Activated CD4-positive, alpha-beta T cell treated with anti-CD3 and anti-CD28 coated beads, Interleukin-2, amount 50 U/mL, for 1 hour (primary cell): ENCODE measurements around the gene GASK1A.

Source experiments
- DNase-seq: peaks from one replicate; pipeline ENCODE4 v3.0.0-alpha.2; 2020

The GASK1A gene

DNA sequence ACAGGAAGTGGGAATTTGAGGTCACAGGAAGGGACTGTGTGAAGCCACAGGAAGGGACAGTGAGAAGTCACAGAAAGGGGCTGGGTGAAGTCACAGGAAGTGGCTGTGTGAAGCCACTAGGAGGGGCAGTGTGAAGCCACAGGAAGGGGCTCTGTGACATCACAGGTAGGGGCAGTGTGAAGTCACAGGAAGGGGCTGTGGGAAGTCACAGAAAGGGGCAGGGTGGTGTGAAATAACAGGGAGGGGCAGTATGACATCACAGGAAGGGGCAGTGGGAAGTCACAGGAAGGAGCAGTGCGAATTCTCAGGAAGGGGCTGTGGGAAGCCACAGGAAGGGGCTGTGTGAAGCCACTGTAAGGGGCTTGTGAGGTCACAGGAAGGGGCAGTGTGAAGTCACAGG lies 35.8 kb downstream of the GASK1A start:
- no peak for DNase-seq

DNA sequence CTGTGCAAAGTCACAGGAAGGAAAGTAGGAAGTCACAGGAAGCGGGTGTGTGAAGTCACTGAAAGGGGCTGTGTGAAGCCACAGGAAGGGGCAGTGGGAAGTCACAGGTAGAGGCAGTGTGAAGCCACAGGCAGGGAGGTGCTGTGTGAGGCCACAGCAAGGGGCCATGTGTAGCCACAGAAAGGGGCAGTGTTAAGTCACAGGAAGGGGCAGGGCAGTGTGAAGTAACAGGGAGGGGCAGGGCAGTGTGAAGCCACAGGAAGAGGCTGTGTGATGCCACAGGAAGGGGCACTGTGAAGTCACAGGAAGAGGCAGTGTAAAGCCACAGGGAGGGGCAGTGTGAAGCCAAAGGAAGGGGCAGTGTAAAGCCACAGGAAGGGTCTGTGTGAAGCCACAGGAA lies 36.5 kb downstream of the GASK1A start:
- DNase-seq, result no peak

DNA sequence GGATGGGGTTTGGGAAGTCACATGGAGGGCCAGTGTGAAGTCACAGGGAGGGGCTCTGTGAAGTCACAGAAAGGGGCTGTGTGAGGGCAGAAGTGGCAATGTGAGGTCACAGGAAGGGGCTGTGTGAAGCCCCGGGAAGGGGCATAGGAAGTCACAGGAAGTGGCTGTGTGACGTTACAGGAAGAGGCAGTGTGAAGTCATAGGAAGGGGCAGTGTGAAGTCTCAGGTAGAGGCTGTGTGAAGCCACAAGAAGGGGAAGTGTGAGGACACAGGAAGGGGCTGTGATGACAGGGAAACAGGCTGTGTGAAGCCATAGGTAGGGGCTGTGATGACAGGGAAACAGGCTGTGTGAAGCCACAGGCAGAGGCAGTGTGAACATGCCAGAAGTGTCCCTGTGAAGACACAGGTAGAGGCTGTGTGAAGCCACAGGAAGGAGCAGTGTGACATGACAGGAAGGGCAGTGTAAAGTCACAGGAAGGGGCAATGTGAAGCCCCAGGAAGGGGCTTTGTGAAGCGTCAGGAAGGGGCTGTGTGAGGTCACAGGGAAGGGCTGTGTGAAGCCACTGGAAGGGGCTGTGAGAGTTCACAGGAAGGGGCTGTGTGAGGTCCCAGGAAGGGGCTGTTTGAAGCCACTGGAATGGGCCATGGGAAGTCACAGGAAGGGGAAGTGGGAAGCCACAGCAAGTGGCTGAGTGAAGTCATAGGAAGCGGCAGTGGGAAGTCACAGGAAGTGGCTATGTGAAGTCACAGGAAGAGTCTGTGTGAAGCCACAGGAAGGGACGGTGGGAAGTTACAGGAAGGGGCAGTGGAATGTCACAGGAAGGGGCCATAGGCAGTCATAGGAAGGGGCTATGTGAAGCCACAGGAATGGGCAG lies 37.1 kb downstream of the GASK1A start:
- DNase-seq, result no peak

DNA sequence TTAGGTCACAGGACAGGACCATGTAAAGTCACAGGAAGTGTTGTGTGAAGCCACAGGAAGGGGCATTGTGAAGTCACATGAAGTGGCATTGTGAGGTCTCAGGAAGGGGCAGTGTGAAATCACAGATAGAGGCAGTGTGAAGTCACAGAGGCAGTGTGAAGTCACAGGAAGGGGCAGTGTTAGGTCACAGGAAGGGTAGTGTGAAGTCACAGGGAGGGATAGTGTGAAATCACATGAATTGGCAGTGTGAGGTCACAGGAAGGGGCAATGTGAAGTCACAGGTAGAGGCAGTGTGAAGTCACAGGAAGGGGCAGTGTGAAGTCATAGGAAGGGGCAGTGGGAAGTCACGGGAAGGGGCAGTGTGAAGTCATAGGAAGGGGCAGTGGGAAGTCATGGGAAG lies 37.9 kb downstream of the GASK1A start:
- DNase-seq, result no peak

DNA sequence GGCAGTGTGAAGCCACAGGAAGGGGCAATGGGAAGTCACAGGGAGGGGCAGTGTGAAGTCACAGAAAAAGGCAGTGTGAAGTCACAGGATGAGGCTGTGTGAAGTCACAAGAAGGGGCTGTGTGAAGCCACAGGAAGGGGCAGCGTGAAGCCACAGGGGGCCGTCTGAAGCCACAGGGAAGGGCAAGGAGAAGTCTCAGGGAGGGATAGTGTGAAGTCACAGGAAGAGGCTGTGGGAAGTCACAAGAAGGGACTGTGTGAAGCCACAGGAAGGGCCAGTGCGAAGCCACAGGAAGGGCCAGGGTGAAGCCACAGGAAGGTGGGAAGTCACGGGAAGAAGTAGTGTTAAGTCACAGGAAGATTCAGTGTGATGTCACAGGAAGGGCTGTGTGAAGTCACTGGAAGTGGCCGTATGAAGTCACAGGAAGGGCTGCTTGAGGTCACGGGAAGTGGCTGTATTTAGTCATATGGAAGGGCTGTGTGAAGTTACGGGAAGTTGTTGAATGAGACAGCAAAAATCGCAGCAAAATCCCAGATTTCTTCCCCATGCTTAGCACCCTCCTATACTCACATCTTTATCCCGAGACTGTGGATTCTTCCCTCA lies 38.6 kb downstream of the GASK1A start:
- DNase-seq, result no peak

DNA sequence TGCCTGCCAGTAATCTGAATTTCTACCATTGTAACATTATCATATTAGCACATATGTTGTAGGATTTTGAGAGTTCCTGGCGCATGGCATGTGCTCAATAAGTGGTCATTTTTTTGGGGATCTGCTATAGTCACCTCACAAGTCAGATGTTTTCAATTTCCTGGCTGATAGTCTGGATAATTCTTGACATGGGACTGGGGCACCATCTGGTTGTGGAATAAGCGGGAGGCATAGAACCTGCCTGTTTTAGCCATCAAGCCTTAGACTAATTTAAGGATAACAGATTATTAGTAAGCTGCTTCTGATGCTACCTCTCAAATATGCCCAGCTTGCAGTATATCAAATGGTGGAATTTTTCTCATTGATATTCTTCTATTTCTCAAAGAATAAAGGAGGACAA lies 39.1 kb downstream of the GASK1A start:
- DNase-seq, result no peak

DNA sequence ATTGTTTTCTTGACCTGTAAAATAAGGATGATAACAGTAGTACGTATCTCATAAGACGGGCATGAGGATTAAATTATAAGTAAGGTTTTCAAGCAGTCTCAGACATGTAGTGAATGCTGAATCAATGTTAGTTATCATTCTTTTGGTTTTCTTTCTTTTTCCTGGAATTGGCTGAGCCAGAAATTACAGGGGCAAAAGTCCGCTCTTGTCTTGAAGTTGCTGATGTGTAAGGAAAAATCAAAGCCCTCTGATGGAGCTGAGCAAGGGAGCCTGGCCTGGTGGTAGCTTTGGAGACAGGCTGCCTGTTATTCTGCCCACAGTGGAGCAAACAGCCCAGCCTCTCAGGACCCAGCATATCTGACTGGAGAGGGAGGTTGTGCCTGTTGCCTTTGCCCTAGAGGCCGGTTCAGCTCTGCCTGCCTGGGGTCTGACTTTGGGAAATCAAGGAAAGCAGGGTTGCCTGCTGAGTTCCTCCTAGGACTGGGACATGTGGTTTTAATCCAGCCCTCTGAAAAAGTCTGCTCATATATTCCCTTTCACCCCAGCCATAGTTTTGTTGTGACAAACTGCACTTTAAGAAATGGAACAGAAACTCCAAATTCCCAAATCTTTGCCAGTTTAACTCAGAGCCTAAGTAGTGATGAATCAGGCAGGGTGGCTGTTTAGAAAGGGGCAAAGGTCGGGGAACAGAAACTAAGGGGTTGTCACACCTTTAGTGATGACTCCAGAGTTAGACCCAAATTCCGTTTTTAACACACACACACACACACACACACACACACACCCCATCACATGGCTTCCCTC lies 40.1 kb downstream of the GASK1A start:
- no peak for DNase-seq

DNA sequence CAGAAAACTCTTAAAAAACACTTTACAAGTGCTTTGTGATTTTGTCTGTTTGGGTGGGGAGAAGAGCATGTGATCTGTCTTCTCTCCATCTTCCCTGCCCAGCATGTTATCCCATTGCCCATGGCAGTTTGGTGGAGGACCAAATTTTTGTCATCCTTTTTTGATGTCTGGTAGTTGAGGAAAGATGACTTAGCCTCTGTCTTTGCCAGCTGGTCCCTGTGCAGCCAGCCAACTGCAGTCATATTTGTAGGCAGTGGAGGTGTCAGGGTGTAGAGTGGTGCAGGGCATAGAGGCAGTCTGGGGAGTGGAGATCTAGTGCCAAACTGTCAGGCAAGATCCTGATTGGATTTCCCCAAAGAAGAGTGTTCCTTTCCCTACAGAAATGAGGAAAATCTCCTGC lies 40.7 kb downstream of the GASK1A start:
- DNase-seq, result no peak

DNA sequence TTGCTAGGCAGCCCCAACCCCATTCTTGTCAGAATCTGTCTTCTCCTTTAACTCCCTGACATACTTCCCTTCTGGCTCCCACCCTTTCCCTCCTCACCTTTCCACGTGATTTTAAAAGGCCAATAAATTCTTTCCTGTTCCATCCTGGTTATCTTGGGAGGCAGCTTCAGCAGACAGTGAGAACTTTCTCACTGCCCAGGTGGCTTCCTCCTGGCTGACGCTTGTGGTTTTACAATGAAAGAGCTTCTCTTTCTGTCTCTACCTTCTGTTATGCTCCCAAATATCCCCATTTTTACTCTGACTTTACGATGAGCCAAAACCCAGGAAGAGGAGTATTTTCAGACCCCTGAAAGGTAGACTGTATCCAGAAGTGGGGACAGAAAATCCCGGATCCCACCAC lies 42.1 kb downstream of the GASK1A start:
- DNase-seq, result no peak

DNA sequence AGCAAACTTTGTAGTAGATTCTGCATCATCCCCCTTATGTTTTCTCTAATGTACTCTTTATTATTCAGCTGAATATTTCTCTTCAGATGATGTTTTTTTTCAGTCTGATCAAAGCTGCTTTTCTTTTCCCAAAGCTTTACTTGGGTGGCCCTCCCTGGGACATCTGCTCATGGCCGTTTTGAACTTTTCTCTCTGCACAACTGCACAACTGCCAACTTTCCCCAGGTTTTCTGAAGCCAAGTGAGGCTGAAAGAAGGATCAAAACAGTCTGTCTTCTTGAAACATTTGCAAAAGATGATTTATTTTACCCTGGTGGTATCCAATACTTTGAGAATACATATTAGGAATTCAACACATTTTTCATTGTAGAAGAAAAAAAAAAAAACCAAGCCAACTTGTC lies 43.0 kb downstream of the GASK1A start:
- no peak for DNase-seq

DNA sequence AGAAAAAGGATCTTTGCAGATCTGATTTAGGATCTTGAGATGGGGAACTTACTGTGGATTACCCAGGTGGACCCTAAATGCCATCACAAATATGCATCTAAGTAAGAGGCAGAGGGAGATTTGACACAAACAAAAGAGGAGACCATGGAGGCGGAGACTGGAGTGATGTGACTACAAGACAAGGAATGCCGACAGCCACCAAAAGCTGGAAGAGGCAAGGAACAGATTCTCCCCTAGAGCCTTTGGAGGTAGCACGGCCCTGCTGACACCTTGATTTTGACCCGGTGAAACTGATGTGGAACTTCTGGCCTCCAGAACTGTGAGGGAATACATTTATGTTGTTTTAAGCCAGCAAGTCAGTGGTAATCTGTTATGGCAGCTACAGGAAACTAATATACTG lies 44.0 kb downstream of the GASK1A start:
- DNase-seq, result no peak

DNA sequence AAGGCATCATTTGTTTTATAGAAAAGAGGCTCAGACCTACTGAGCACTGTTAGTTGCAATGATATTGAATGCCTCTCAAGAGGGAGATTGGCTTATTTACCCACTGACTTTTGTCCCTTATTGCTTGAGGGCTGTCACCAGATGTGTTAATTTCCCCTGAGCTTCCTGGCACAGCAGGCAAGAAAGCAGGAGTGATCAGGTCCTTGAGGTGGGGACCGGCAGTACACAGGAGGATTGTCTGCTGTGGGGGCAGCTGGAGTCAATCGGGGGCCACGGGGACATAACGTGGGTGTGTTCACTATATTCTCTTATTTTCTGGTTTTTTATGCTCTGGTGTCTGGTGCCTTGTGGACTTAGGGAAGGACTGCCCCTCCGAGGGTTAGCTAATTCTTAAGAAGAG lies 44.6 kb downstream of the GASK1A start:
- no peak for DNase-seq

DNA sequence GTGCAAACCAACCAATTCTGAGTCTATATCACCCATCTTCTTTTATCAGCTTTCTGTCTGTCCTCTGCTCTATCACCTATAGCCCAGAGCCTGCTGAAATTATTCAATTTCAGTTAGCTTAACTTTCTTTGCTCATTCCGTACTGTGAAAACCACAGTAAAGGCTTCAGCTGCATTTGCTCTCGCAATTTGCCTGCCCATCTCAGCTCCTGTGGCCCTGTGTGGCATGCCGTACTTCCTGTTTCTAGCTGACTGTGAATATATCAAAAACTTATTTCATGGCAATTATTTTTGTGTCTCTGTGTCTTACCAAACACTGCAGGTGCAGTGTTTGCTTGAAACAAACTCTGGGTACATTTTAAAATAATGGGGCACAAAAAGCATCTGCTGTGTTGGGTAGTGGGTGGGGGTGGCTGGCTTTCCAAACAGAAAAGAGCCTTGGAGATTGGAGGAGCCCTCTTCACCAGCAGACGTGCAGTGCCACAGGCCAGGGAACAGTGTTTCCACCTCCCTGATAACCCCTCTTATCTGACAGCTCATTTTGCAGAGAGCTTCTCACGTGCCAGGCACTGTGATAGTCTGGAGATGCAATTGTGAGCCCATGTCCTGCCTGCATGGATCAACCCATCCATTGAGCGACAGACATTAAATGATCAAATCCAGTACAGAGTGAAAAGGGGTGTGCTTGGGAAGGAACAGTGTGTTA lies 45.2 kb downstream of the GASK1A start:
- peak; percentile 44 for DNase-seq

DNA sequence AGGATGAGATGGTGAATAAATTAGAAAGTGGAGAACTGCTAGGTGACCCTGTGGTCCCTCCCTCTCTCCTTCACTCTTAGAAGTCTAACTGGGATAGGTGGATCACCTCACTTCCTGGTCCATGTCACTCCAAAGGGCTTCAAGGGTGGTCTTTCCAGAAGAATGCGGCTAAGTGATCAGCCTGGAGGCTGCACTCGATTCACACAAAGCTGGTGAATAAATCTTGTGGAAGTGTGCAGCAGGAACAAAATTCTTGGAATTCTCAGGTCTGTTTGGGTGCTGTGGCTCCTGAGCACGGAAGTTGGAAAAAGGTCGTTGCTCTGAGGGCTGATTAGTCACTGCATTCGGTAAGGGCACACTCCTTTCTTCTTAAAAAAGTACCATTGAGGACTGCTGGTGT lies 46.3 kb downstream of the GASK1A start:
- no peak for DNase-seq

DNA sequence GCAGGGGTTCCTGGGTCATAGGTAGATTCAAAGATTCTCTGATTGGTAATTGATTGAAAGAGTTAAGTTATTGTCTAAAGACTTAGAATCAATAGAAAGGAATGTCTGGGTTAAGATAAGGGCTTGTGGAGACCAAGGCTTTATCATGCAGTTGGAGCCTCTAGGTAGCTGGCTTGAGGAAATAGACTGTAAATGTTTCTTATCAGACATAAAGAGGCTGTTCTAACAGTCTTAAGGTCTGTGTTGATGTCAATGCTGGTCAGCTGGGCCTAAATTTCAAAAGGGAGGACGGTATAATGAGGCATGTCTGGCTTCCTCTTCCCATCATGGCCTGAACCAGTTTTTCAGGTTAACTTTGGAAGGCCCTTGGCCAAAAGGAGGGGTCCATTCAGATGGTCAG lies 48.9 kb downstream of the GASK1A start:
- no peak for DNase-seq

DNA sequence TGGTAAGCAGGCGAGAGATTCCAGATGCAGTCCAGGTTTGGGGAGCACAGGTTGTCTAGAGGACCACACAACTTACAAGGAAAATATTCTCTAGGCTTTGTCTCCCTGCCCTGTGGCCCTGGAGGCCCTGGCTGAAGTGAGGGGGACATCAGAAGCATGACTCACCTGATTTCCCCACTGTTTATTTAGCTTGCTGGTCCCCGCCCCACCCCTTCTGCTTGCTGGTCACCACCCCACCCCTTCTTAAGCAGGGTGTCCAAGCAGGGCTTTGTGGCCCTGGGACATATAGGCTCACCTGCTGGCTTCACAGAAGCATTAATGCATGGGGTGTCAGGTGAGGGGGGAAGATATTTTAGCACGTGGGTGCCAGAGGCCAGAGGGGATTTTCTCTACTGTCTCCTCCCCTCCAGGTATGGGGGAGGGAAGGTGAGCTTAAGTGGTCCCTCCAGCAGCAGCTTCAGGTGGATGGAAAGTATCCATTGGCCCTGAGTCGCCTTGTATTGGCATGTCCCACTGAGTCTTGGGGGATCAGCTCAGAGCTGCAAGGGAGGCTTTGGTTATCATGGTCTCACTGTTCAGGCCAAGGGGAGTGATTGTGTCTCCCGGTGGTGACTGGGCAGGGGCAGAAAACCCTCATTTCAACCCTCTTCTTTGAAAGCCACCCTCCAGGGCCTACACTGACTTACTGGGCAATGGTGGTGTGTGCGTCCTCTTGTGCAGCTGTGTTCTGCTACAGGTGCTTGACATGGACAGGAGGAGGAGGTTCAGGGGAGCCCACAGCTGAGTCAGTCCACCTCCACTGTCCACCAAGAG lies 49.8 kb downstream of the GASK1A start:
- DNase-seq, result no peak

DNA sequence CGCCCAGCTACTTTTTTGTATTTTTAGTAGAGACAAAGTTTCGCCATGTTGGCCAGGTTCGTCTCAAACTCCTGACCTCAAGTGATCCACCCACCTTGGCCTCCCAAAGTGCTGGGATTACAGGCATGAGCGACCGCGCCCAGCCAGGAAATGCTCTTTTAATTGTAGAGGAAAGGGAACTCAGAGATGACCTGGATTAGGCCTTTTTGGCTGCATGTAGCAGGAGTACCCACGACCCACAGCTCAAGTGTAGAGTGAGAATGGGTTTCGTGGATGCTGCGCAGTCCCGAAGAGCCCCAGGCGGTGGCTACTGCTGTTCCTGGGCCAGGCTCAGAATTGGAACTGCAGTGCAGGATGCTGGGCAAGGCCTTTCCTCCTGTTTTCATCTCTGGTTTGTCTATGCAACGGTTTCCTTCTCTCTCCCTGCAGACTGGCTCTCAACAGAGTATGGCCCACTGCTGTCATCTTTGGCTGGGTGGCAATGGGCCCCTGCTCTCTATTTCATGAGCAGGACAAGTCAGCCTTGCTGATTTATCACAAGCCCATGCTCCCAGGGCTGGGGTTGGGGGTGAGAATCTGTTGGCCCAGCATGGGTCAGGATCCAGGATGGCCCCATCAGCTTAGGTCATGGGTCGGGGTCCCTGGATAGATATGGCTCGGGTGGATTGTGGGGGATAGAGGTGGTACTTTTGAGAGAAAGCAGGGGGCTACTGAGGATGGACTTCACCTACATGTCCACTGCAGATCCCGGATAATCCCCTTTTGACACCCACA lies 51.2 kb downstream of the GASK1A start:
- no peak for DNase-seq

DNA sequence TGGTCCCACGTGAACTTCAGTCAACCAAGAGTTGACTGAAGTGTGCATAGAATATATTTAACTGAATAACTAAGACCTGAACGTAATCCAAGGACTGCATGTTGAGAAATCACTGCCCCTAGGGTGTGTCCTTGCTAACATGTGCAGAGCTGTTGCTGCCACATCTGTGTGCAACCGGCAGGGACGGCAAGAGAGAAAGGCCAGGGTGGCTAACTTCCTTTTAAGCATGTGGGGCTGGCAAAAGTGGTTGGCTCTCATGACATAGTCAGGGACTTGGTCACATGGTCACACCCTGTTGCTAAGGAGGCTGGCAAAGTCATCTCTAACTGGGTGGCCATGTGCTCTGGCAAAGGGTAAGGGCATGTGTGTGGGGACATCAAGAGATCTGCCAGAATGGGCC lies 52.4 kb downstream of the GASK1A start:
- no peak for DNase-seq

DNA sequence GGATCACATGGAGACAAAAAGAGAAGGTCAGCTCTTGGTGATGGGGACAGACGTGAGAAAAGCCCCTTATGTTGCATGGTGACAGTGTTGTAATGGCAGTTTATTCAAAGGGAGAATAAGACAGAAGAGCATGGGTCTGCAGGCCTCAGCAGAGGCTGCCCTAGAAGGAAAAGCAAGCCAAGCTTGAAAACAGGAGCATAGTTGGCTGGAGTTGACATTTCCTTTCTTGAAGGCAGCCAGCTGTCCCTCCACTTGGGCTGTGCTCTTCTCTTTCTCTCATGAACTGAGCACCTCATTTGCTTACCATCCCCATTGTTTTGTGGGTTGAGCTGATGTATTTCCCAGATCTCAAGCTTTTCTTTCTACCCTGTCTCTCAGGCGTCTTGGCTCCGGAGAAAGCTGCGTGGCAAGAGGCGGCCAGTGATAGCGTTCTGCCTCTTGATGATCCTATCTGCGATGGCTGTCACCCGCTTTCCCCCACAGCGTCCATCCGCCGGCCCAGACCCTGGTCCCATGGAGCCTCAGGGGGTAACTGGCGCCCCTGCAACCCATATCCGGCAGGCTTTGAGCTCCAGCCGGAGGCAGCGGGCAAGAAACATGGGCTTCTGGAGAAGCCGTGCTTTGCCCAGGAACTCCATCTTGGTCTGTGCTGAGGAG lies 52.9 kb downstream of the GASK1A start:
- DNase-seq, result no peak

DNA sequence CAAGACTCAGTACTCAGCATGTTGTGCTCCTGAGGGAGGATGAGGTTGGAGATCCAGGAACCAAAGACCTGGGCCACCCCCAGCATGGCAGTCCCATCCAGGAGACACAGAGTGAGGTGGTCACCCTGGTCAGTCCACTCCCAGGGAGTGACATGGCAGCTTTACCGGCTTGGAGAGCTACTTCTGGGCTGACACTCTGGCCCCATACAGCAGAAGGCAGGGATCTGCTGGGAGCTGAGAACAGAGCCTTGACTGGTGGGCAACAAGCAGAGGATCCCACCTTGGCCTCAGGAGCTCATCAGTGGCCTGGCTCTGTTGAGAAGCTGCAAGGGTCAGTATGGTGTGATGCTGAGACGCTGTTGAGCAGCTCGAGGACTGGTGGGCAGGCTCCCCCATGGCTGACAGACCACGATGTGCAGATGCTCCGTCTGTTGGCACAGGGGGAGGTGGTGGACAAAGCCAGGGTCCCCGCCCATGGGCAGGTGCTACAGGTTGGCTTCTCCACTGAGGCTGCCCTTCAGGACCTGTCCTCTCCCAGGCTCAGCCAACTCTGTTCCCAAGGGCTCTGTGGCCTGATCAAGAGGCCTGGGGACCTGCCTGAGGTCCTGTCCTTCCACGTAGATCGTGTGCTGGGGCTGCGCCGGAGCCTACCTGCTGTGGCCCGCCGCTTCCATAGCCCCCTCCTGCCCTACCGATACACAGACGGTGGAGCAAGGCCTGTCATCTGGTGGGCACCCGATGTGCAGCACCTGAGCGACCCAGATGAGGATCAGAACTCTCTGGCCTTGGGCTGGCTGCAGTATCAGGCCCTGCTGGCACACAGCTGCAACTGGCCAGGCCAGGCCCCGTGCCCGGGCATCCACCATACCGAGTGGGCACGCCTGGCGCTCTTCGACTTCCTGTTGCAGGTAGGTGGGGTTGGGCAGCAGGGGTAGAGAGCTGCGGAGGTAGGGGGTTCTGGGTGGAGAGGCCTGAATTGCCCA lies 53.8 kb downstream of the GASK1A start:
- DNase-seq, result no peak
